Stomach (tissue), 4 donors: ENCODE results near the gene PTPRT.

ENCODE experiments used
- CTCF ChIP-seq, 7 experiments: fragments of 450-650 bp in 4 of 7; fragments of 200-600 bp in 3 of 7; sonication (generic) in 3 of 7; IDR thresholded peaks; one replicate each; pipeline ENCODE4 v1.5.1; 2016 to 2019; ENCODE audit warnings: antibody characterized with exemption in 7 of 7, control low read depth in 2 of 7, mild to moderate bottlenecking in 1 of 7
- POLR2A ChIP-seq, 4 donors: fragments of 450-650 bp; IDR thresholded peaks; one replicate each; pipeline ENCODE4 v1.6.1; 2016; ENCODE audit warnings: antibody characterized with exemption in 4 of 4, control low read depth in 2 of 4, mild to moderate bottlenecking in 1 of 4, moderate library complexity in 1 of 4
- POLR2AphosphoS5 ChIP-seq, 3 donors: sonication (generic); formaldehyde crosslinking; IDR thresholded peaks; one replicate each; pipeline ENCODE4 v1.6.1; 2016; ENCODE audit warnings: antibody characterized with exemption in 3 of 3

GRCh38 chr20:42974347-42974746 lies 215.4 kb downstream of the PTPRT start:
- TF ChIP-seq CTCF (IDR thresholded peaks at IDR 0.05) (no peak), POLR2A (IDR thresholded peaks at IDR 0.05) (no peak), POLR2AphosphoS5 (IDR thresholded peaks at IDR 0.05) (no peak)
